Calu3 (cell line): ENCODE results near the gene OBSCN. TPM values are rescaled to one million over a fixed set of nuclear protein-coding genes. Genes with fewer than 3 reads are reported as not detected.

Experiments used
- BruUV-seq: library from RNA; stranded (reverse); fragments of 400-500 nt; replicated peaks from 2 replicates; lab custom pipeline; 2021; lab: Mats Ljungman, UMichigan
- CTCF ChIA-PET: fragments of 300-600 bp; sonication (Branson Sonifier 250); formaldehyde crosslinking; loops from one replicate; lab custom pipeline; 2022; ENCODE audit warnings: antibody characterized with exemption; lab: Charles Lee
- DNase-seq: peaks from one replicate; pipeline ENCODE4 v3.0.0; 2022
- H3K27ac Mint-ChIP-seq: one replicate; pipeline ENCODE4 v1.8.0; 2022; ENCODE audit warnings: mixed read lengths; ENCODE audit not compliant: unreplicated experiment
- H3K27me3 Mint-ChIP-seq: one replicate; pipeline ENCODE4 v1.8.0; 2022; ENCODE audit warnings: mixed read lengths; ENCODE audit not compliant: unreplicated experiment
- H3K36me3 Mint-ChIP-seq: one replicate; pipeline ENCODE4 v1.8.0; 2022; ENCODE audit warnings: mild to moderate bottlenecking, moderate library complexity, mixed read lengths; ENCODE audit not compliant: insufficient read depth, unreplicated experiment
- H3K4me1 Mint-ChIP-seq: one replicate; pipeline ENCODE4 v1.8.0; 2022; ENCODE audit warnings: mild to moderate bottlenecking, low read depth, mixed read lengths; ENCODE audit not compliant: unreplicated experiment
- H3K4me3 Mint-ChIP-seq: one replicate; pipeline ENCODE4 v1.8.0; 2022; ENCODE audit warnings: mild to moderate bottlenecking, low read depth, moderate library complexity, mixed read lengths; ENCODE audit not compliant: unreplicated experiment
- H3K9me3 Mint-ChIP-seq: one replicate; pipeline ENCODE4 v1.8.0; 2022; ENCODE audit warnings: low read depth, mixed read lengths; ENCODE audit not compliant: unreplicated experiment
- CTCF ChIP-seq: fragments of 200-600 bp; IDR thresholded peaks from one replicate; pipeline ENCODE4 v1.8.0; 2022; ENCODE audit warnings: antibody characterized with exemption; ENCODE audit not compliant: unreplicated experiment
- intact Hi-C: fragments of 100-400 bp; cut with micrococcal nuclease; formaldehyde crosslinking; loops from one replicate; pipeline ENCODE4 v1.10.0; 2022; ENCODE audit not compliant: unreplicated experiment
- total RNA-seq: library from RNA; stranded (reverse); gene quantifications from 2 replicates; pipeline ENCODE4 v1.2.3, GENCODE V29; 2022

OBSCN gene
- total RNA-seq, 1 experiment from 2014 or later: 19.5 TPM

GRCh38 chr1:228293816-228294500 lies 86.1 kb downstream of the OBSCN start:
- H3K27ac Mint-ChIP-seq: no peak overlapping the region
- H3K9me3 Mint-ChIP-seq: peaks cover 14% of the 10 kb centered on the region
- no peak overlapping the region for H3K4me3 Mint-ChIP-seq
- intact Hi-C loops: no loop called here
- no peaks in the 10 kb centered on the region for H3K36me3 Mint-ChIP-seq
- DNase-seq: no peak
- H3K27me3 Mint-ChIP-seq: no peaks in the 10 kb centered on the region
- TF ChIP-seq CTCF: no peak
- H3K4me1 Mint-ChIP-seq: no peaks in the 10 kb centered on the region
- no TSS peak for BruUV-seq
- CTCF ChIA-PET: no interaction called here

GRCh38 chr1:228294717-228295116 lies 86.9 kb downstream of the OBSCN start:
- TF ChIP-seq CTCF: no peak
- CTCF ChIA-PET: no interaction called here
- H3K4me1 Mint-ChIP-seq: no peaks in the 10 kb centered on the region
- H3K36me3 Mint-ChIP-seq: no peaks in the 10 kb centered on the region
- DNase-seq: no peak
- H3K4me3 Mint-ChIP-seq: no peak overlapping the region
- intact Hi-C loops: no loop called here
- peaks cover 16% of the 10 kb centered on the region for H3K9me3 Mint-ChIP-seq
- H3K27ac Mint-ChIP-seq: no peak overlapping the region
- no peaks in the 10 kb centered on the region for H3K27me3 Mint-ChIP-seq
- no TSS peak for BruUV-seq

- BruUV-seq: no TSS peak
- intact Hi-C loops: no loop called here
- DNase-seq: no peak
- TF ChIP-seq CTCF: no peak
- H3K27me3 Mint-ChIP-seq: no peaks in the 10 kb centered on the region
- CTCF ChIA-PET: no interaction called here
- no peaks in the 10 kb centered on the region for H3K4me1 Mint-ChIP-seq
- H3K36me3 Mint-ChIP-seq: no peaks in the 10 kb centered on the region
- H3K9me3 Mint-ChIP-seq: peaks cover 19% of the 10 kb centered on the region
- H3K4me3 Mint-ChIP-seq: no peak overlapping the region
- H3K27ac Mint-ChIP-seq: no peak overlapping the region
These were observed 87.4 kb downstream of the OBSCN start for GRCh38 chr1:228295201-228295600.

GRCh38 chr1:228295981-228296380 lies 88.1 kb downstream of the OBSCN start:
- H3K4me3 Mint-ChIP-seq: no peak overlapping the region
- no peaks in the 10 kb centered on the region for H3K27me3 Mint-ChIP-seq
- intact Hi-C loops: no loop called here
- no peaks in the 10 kb centered on the region for H3K36me3 Mint-ChIP-seq
- peaks cover 24% of the 10 kb centered on the region for H3K9me3 Mint-ChIP-seq
- DNase-seq: no peak
- no peaks in the 10 kb centered on the region for H3K4me1 Mint-ChIP-seq
- CTCF ChIA-PET: no interaction called here
- no TSS peak for BruUV-seq
- TF ChIP-seq CTCF: no peak
- no peak overlapping the region for H3K27ac Mint-ChIP-seq
